ENCODE results near the gene MPND. TPM values are rescaled to one million over a fixed set of nuclear protein-coding genes. Genes with fewer than 3 reads are reported as not detected.

MPND gene
- total and polyA plus RNA-seq, 11 donors: 8.2 to 23.7 (median 19.0) TPM

GRCh38 chr19:4363571-4364304 lies 20.4 kb downstream of the MPND start:
- ATAC-seq (no peak), DNase-seq (no peak)
- Histone ChIP-seq H3K4me3 (no peak overlapping the region), H3K4me1 (peaks cover 0 to 18% (median 14%) of the 10 kb centered on the region in 12 donors), H3K27me3 (no peaks in the 10 kb centered on the region), H3K9me3 (no peaks in the 10 kb centered on the region), H3K36me3 (peaks cover 0 to 86% (median 63%) of the 10 kb centered on the region in 9 donors), H3K27ac (no peak overlapping the region)
- WGBS, 4 donors: 80 to 94% (median 93%) methylated on average over 1 to 26 of the region's 26 CpGs
- intact Hi-C loops (cut with DNase I): no loop called here
- TF ChIP-seq POLR2A (IDR thresholded peaks at IDR 0.05): no peak
- TF ChIP-seq, protein P1, sequence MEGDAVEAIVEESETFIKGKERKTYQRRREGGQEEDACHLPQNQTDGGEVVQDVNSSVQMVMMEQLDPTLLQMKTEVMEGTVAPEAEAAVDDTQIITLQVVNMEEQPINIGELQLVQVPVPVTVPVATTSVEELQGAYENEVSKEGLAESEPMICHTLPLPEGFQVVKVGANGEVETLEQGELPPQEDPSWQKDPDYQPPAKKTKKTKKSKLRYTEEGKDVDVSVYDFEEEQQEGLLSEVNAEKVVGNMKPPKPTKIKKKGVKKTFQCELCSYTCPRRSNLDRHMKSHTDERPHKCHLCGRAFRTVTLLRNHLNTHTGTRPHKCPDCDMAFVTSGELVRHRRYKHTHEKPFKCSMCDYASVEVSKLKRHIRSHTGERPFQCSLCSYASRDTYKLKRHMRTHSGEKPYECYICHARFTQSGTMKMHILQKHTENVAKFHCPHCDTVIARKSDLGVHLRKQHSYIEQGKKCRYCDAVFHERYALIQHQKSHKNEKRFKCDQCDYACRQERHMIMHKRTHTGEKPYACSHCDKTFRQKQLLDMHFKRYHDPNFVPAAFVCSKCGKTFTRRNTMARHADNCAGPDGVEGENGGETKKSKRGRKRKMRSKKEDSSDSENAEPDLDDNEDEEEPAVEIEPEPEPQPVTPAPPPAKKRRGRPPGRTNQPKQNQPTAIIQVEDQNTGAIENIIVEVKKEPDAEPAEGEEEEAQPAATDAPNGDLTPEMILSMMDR (IDR thresholded peaks at IDR 0.05): no peak

GRCh38 chr19:4365341-4365740 lies 22.0 kb downstream of the MPND start:
- WGBS, 4 donors: 85 to 97% (median 90%) methylated on average over 5 to 16 of the region's 16 CpGs
- Histone ChIP-seq H3K36me3 (peaks cover 0 to 70% (median 53%) of the 10 kb centered on the region in 9 donors), H3K27me3 (no peaks in the 10 kb centered on the region), H3K27ac (no peak overlapping the region), H3K4me3 (no peak overlapping the region), H3K4me1 (peaks cover 0 to 34% (median 28%) of the 10 kb centered on the region in 12 donors), H3K9me3 (no peaks in the 10 kb centered on the region)
- TF ChIP-seq, protein P1 (IDR thresholded peaks at IDR 0.05): no peak
- TF ChIP-seq POLR2A (IDR thresholded peaks at IDR 0.05): no peak
- ATAC-seq (no peak), DNase-seq (no peak)
- intact Hi-C loops (cut with DNase I): no loop called here

- TF ChIP-seq, protein P1 (IDR thresholded peaks at IDR 0.05): no peak
- no peak for TF ChIP-seq POLR2A (IDR thresholded peaks at IDR 0.05)
- Histone ChIP-seq H3K4me1 (peaks cover 0 to 41% (median 35%) of the 10 kb centered on the region in 12 donors), H3K36me3 (peaks cover 0 to 63% (median 46%) of the 10 kb centered on the region in 9 donors), H3K9me3 (no peaks in the 10 kb centered on the region), H3K27me3 (no peaks in the 10 kb centered on the region), H3K27ac (no peak overlapping the region), H3K4me3 (no peak overlapping the region)
- intact Hi-C loops (cut with DNase I): no loop called here
- DNase-seq (no peak), ATAC-seq (no peak)
- 90 to 96% (median 95%) methylated on average over 15 to 19 of the region's 19 CpGs for WGBS, 4 donors
Measured at GRCh38 chr19:4365791-4366665, 22.7 kb downstream of the MPND start.

All from heart left ventricle (tissue), 16 donors.